Measurements from ENCODE around the gene UCK2. TPM values are rescaled to one million over a fixed set of nuclear protein-coding genes. Genes with fewer than 3 reads are reported as not detected.
"Not testable (repeated sequence)": the region's sequence is repeated elsewhere in the genome, so short reads cannot be mapped to it uniquely, and the experiment has no call there.

Gene UCK2
- total and polyA plus RNA-seq, 2 donors (not counting 1 experiment from before 2014, with no cell fraction given): 8.9 to 11.5 TPM

DNA sequence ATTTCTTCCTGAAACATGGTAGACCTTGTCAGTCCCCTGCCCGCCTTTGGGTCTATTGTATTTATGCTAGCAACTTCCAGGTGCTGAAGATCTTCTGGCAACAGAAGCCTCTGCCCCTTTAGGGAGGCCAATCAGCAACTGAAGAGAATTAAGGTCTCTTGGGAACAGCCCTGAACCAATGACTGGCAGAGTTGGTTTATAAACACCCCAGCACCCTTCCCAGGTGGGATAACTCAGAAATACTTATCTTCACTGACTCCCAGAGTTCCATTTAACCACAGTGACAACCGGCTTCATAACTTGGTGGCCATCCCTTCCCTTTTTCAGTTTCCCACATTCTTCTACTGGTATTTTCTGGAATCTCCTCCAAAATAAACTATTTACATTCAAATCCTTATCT lies 31.5 kb upstream of the UCK2 start:
- ATAC-seq (ENCODE audit: low read depth) (no peak), DNase-seq (no peak)
- Histone ChIP-seq H3K4me3 (ENCODE audit: control extremely low read depth in 1 of 5, extremely low read depth in 1 of 5, insufficient read depth in 1 of 5, low read depth in 2 of 5, low read length in 4 of 5) (no peak overlapping the region), H3K9me3 (ENCODE audit: control extremely low read depth in 1 of 3, control insufficient read depth in 2 of 3, insufficient read depth in 1 of 3, low read length in 2 of 3) (peaks cover 0 to 3% (median 0%) of the 10 kb centered on the region in 3 donors), H3K9ac (ENCODE audit: low read length) (no peak overlapping the region), H3K4me2 (replicated peaks; ENCODE audit: low read depth, low read length, poor library complexity, severe bottlenecking) (no peak overlapping the region), H3K36me3 (replicated peaks in 1 of 2; ENCODE audit: control extremely low read depth in 1 of 2, control insufficient read depth in 1 of 2, extremely low read depth in 1 of 2, insufficient read depth in 2 of 2, low read length in 1 of 2) (no peaks in the 10 kb centered on the region), H3K79me2 (ENCODE audit: control insufficient read depth, insufficient read depth, low read length) (no peaks in the 10 kb centered on the region), H3K27ac (ENCODE audit: low read length in 2 of 2) (no peak overlapping the region), H2AFZ (ENCODE audit: insufficient read depth, low read depth, low read length, poor library complexity, severe bottlenecking) (no peak overlapping the region), H3K4me1 (ENCODE audit: control insufficient read depth in 2 of 2, insufficient read depth in 2 of 2, low read length in 2 of 2) (no peaks in the 10 kb centered on the region), H4K20me1 (ENCODE audit: control insufficient read depth, insufficient read depth, low read length, poor library complexity, severe bottlenecking) (no peaks in the 10 kb centered on the region), H3K27me3 (replicated peaks in 1 of 4; ENCODE audit: control extremely low read depth in 1 of 4, control insufficient read depth in 3 of 4, insufficient read depth in 4 of 4, low read length in 3 of 4) (peaks cover 0 to 4% (median 2%) of the 10 kb centered on the region in 4 experiments)
- no peak for TF ChIP-seq EZH2 (IDR thresholded peaks at IDR 0.05; ENCODE audit: borderline replicate concordance, insufficient read depth, low read depth, low read length, poor library complexity, severe bottlenecking)
- TF ChIP-seq, protein P1, sequence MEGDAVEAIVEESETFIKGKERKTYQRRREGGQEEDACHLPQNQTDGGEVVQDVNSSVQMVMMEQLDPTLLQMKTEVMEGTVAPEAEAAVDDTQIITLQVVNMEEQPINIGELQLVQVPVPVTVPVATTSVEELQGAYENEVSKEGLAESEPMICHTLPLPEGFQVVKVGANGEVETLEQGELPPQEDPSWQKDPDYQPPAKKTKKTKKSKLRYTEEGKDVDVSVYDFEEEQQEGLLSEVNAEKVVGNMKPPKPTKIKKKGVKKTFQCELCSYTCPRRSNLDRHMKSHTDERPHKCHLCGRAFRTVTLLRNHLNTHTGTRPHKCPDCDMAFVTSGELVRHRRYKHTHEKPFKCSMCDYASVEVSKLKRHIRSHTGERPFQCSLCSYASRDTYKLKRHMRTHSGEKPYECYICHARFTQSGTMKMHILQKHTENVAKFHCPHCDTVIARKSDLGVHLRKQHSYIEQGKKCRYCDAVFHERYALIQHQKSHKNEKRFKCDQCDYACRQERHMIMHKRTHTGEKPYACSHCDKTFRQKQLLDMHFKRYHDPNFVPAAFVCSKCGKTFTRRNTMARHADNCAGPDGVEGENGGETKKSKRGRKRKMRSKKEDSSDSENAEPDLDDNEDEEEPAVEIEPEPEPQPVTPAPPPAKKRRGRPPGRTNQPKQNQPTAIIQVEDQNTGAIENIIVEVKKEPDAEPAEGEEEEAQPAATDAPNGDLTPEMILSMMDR (IDR thresholded peaks at IDR 0.05): no peak
- Mint-ChIP-seq H3K27ac (no peak overlapping the region), H3K4me1 (no peaks in the 10 kb centered on the region), H3K9me3 (ENCODE audit: insufficient read depth) (peaks cover 5% of the 10 kb centered on the region), H3K27me3 (peaks cover 28% of the 10 kb centered on the region), H3K4me3 (no peak overlapping the region)
- ChIA-PET POLR2A (no interaction called here), CTCF (no interaction called here)
- intact Hi-C loops (cut with micrococcal nuclease): no loop called here
- 80% methylated on average over 2 of the region's 2 CpGs for WGBS (ENCODE audit: insufficient coverage)

DNA sequence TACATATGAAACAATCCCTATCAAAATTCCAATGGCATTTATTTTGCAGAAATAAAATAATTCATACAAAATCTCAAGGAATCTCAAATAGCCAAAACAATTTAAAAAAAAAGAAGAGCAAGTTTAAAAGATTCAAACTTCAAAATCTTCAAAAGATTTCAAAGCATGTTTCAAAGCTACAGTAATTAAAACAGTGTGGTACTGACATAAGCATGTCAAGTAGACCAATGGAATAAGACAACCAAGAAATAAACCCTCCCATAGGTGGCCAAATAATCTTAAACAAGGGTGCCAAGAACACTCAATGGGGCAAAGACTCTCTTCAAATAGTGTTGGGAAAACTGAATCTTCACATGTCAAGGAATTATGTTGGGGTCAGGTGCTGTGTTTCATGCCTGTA lies 28.0 kb upstream of the UCK2 start:
- H3K27me3 Mint-ChIP-seq: peaks cover 11% of the 10 kb centered on the region
- CTCF ChIA-PET: interaction anchor here (0.7 kb wide), 1 partner anchor 114 kb away, joined by 3 read pairs; no protein-coding TSS in a partner anchor
- intact Hi-C loops (cut with micrococcal nuclease): no loop called here
- Histone ChIP-seq H3K27me3 (replicated peaks in 1 of 4; ENCODE audit: control extremely low read depth in 1 of 4, control insufficient read depth in 3 of 4, insufficient read depth in 4 of 4, low read length in 3 of 4) (peaks cover 0 to 4% (median 2%) of the 10 kb centered on the region in 4 experiments), H3K79me2 (ENCODE audit: control insufficient read depth, insufficient read depth, low read length) (no peaks in the 10 kb centered on the region), H4K20me1 (ENCODE audit: control insufficient read depth, insufficient read depth, low read length, poor library complexity, severe bottlenecking) (no peaks in the 10 kb centered on the region), H3K36me3 (replicated peaks in 1 of 2; ENCODE audit: control extremely low read depth in 1 of 2, control insufficient read depth in 1 of 2, extremely low read depth in 1 of 2, insufficient read depth in 2 of 2, low read length in 1 of 2) (no peaks in the 10 kb centered on the region), H3K9ac (ENCODE audit: low read length) (no peak overlapping the region), H3K4me3 (ENCODE audit: control extremely low read depth in 1 of 5, extremely low read depth in 1 of 5, insufficient read depth in 1 of 5, low read depth in 2 of 5, low read length in 4 of 5) (no peak overlapping the region), H3K27ac (ENCODE audit: low read length in 2 of 2) (no peak overlapping the region), H3K4me1 (ENCODE audit: control insufficient read depth in 2 of 2, insufficient read depth in 2 of 2, low read length in 2 of 2) (no peaks in the 10 kb centered on the region), H3K4me2 (replicated peaks; ENCODE audit: low read depth, low read length, poor library complexity, severe bottlenecking) (no peak overlapping the region), H3K9me3 (ENCODE audit: control extremely low read depth in 1 of 3, control insufficient read depth in 2 of 3, insufficient read depth in 1 of 3, low read length in 2 of 3) (peaks cover 0 to 7% (median 0%) of the 10 kb centered on the region in 3 donors), H2AFZ (ENCODE audit: insufficient read depth, low read depth, low read length, poor library complexity, severe bottlenecking) (no peak overlapping the region)
- H3K27ac Mint-ChIP-seq: no peak overlapping the region
- no peaks in the 10 kb centered on the region for H3K4me1 Mint-ChIP-seq
- no peak overlapping the region for H3K4me3 Mint-ChIP-seq
- H3K9me3 Mint-ChIP-seq (ENCODE audit: insufficient read depth): peaks cover 5% of the 10 kb centered on the region
- POLR2A ChIA-PET: no interaction called here
- no peak for TF ChIP-seq EZH2 (IDR thresholded peaks at IDR 0.05; ENCODE audit: borderline replicate concordance, insufficient read depth, low read depth, low read length, poor library complexity, severe bottlenecking)
- TF ChIP-seq, protein P1 (IDR thresholded peaks at IDR 0.05): no peak
- no peak for DNase-seq
- ATAC-seq (ENCODE audit: low read depth): no peak

DNA sequence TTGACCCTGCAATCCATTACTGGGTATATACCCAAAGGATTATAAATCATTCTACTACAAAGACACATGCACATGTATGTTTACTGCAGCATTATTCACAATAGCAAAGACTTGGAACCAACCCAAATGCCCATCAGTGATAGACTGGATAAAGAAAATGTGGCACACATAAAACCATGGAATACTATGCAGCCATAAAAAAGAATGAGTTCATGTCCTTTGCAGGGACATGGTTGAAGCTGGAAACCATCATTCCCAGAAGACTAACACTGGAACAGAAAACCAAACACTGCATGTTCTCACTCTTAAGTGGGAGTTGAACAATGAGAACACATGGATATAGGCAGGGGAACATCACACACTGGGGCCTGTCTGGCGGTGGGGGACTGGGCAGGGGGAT lies 22.9 kb upstream of the UCK2 start:
- not testable (repeated sequence) for H3K4me1 Mint-ChIP-seq; H3K4me3 Mint-ChIP-seq; ATAC-seq (ENCODE audit: low read depth)

More for the DNA sequence above, 22.9 kb upstream of the UCK2 start:
- H3K27ac ChIP-seq (ENCODE audit: low read length in 2 of 2); H3K79me2 ChIP-seq (ENCODE audit: control insufficient read depth, insufficient read depth, low read length); H3K36me3 ChIP-seq (replicated peaks in 1 of 2; ENCODE audit: control extremely low read depth in 1 of 2, control insufficient read depth in 1 of 2, extremely low read depth in 1 of 2, insufficient read depth in 2 of 2, low read length in 1 of 2); H3K27ac Mint-ChIP-seq; H3K4me1 ChIP-seq (ENCODE audit: control insufficient read depth in 2 of 2, insufficient read depth in 2 of 2, low read length in 2 of 2); H4K20me1 ChIP-seq (ENCODE audit: control insufficient read depth, insufficient read depth, low read length, poor library complexity, severe bottlenecking); H3K9me3 ChIP-seq (ENCODE audit: control extremely low read depth in 1 of 3, control insufficient read depth in 2 of 3, insufficient read depth in 1 of 3, low read length in 2 of 3); H3K9ac ChIP-seq (ENCODE audit: low read length); intact Hi-C loops (cut with micrococcal nuclease); H3K9me3 Mint-ChIP-seq (ENCODE audit: insufficient read depth); H3K4me2 ChIP-seq (replicated peaks; ENCODE audit: low read depth, low read length, poor library complexity, severe bottlenecking); POLR2A ChIA-PET; CTCF ChIA-PET; H3K27me3 ChIP-seq (replicated peaks in 1 of 4; ENCODE audit: control extremely low read depth in 1 of 4, control insufficient read depth in 3 of 4, insufficient read depth in 4 of 4, low read length in 3 of 4); H3K4me3 ChIP-seq (ENCODE audit: control extremely low read depth in 1 of 5, extremely low read depth in 1 of 5, insufficient read depth in 1 of 5, low read depth in 2 of 5, low read length in 4 of 5); H3K27me3 Mint-ChIP-seq; DNase-seq; H2AFZ ChIP-seq (ENCODE audit: insufficient read depth, low read depth, low read length, poor library complexity, severe bottlenecking): not testable (repeated sequence)
- WGBS (ENCODE audit: insufficient coverage): no CpG with 5 or more reads among the region's 1 CpG

Data from B cell (primary cell).